K562 (cell line): ENCODE measurements around the gene LZTS2. TPM values are rescaled to one million over a fixed set of nuclear protein-coding genes. Genes with fewer than 3 reads are reported as not detected.
A peak's percentile ranks its signal among the peaks of the same experiment; 100 is the strongest.

Experiments used
- ATAC-seq: fragments of 200-7000 bp; cut with Tn5 transposase; 3 replicates; pipeline ENCODE4 v1.9.1; 2020; ENCODE audit warnings: moderate library complexity
- BruUV-seq: library from RNA; stranded (reverse); fragments of 400-500 nt; replicated peaks from 2 replicates; lab custom pipeline; 2021; lab: Mats Ljungman, UMichigan
- CTCF ChIA-PET: fragments of 300-600 bp; formaldehyde crosslinking; extraction: SDS; loops from one replicate; lab custom pipeline; 2021; ENCODE audit warnings: low intra/inter-chr PET ratio; lab: Yijun Ruan, JAX
- POLR2A ChIA-PET: fragments of 300-600, 350-650 bp; sonication (Branson Sonifier 250); formaldehyde crosslinking; extraction: SDS; loops from one replicate; lab custom pipeline; 2021; ENCODE audit warnings: antibody characterized with exemption, inconsistent platforms; lab: Yijun Ruan, JAX
- DNase-seq, 4 experiments: peaks; one replicate each; pipeline versions ENCODE4 v3.0.0 to v3.0.0-alpha.2; 2011 to 2018; ENCODE audit warnings: low spot score in 3 of 4, mixed read lengths in 3 of 4; ENCODE audit errors: extremely low read depth in 1 of 4
- FAIRE-seq: peaks from 2 replicates; lab custom pipeline; 2011; peaks lifted over from hg19 to GRCh38; lab: Jason Lieb, UNC
- H2AFZ ChIP-seq: 2 replicates; pipeline ENCODE4 v1.6.0; 2011; ENCODE audit warnings: low read depth, low read length, control low read depth, inconsistent platforms
- H3K27ac ChIP-seq: fragments of 200-600 bp; 3 replicates; pipeline ENCODE4 v1.8.0; 2011; ENCODE audit warnings: low read depth, mild to moderate bottlenecking, control low read depth, inconsistent platforms, low read length, moderate library complexity, mixed read lengths; ENCODE audit errors: extremely low read depth
- H3K27me3 ChIP-seq, 2 experiments: fragments of 300-600 bp in 1 of 2; 2 replicates in 1 of 2; 3 replicates in 1 of 2; pipeline versions ENCODE4 v1.6.0 to v1.8.0; 2011; ENCODE audit warnings: inconsistent platforms in 2 of 2, low read length in 2 of 2, mild to moderate bottlenecking in 1 of 2, mixed read lengths in 1 of 2, moderate library complexity in 1 of 2; ENCODE audit not compliant: control insufficient read depth in 2 of 2, insufficient read depth in 2 of 2
- H3K36me3 ChIP-seq: fragments of 300-600 bp; 3 replicates; pipeline ENCODE4 v1.8.0; 2011; ENCODE audit warnings: mild to moderate bottlenecking, low read length, inconsistent platforms; ENCODE audit not compliant: control insufficient read depth, insufficient read depth
- H3K4me1 ChIP-seq, 2 experiments: fragments of 200-600 bp in 1 of 2; replicated peaks in 1 of 2; 2 replicates in 1 of 2; 3 replicates in 1 of 2; pipeline versions ENCODE4 v1.5.1 to v1.8.0; 2011; ENCODE audit warnings: inconsistent platforms in 2 of 2, low read length in 2 of 2, mild to moderate bottlenecking in 1 of 2, mixed read lengths in 1 of 2, moderate library complexity in 1 of 2; ENCODE audit not compliant: control insufficient read depth in 2 of 2, insufficient read depth in 2 of 2
- H3K4me2 ChIP-seq: 2 replicates; pipeline ENCODE4 v1.6.1; 2011; ENCODE audit warnings: low read length, control low read depth, inconsistent platforms, mixed read lengths; ENCODE audit not compliant: insufficient read depth
- H3K4me3 ChIP-seq: fragments of 200-600 bp; sonication (generic), shearing (Covaris generic); 2 replicates; pipeline ENCODE4 v1.5.1; 2016; ENCODE audit warnings: control low read depth, inconsistent platforms
- H3K79me2 ChIP-seq: fragments of 200-600 bp; 3 replicates; pipeline ENCODE4 v1.8.0; 2011; ENCODE audit warnings: low read length, inconsistent platforms; ENCODE audit not compliant: control insufficient read depth, insufficient read depth
- H3K9ac ChIP-seq, 2 experiments: 2 replicates each; pipeline versions ENCODE4 v1.6.0 to v1.6.1; 2011; ENCODE audit warnings: low read depth in 2 of 2, low read length in 2 of 2, control low read depth in 1 of 2, inconsistent platforms in 1 of 2, mild to moderate bottlenecking in 1 of 2, mixed read lengths in 1 of 2; ENCODE audit not compliant: insufficient read depth in 1 of 2
- H3K9me1 ChIP-seq: one replicate; pipeline ENCODE4 v1.6.0; 2011; ENCODE audit warnings: inconsistent platforms, mild to moderate bottlenecking, low read length, moderate library complexity; ENCODE audit not compliant: control insufficient read depth, insufficient read depth
- H3K9me3 ChIP-seq: replicated peaks from 2 replicates; pipeline ENCODE4 v1.5.1; 2011; ENCODE audit warnings: low read depth, low read length, inconsistent platforms; ENCODE audit not compliant: control insufficient read depth, insufficient read depth
- H4K20me1 ChIP-seq: replicated peaks from 2 replicates; pipeline ENCODE4 v1.6.1; 2011; ENCODE audit warnings: low read length, inconsistent platforms, mixed read lengths; ENCODE audit not compliant: control insufficient read depth, insufficient read depth
- KDM5B ChIP-seq: fragments of 200-600 bp; sonication (generic); IDR thresholded peaks from 2 replicates; pipeline ENCODE4 v1.6.1; 2012; ENCODE audit warnings: low read depth, mild to moderate bottlenecking, moderate library complexity, low read length, control low read depth, inconsistent platforms; ENCODE audit not compliant: insufficient replicate concordance
- ZBTB49 ChIP-seq: sonication (generic); formaldehyde crosslinking; IDR thresholded peaks from 2 replicates; pipeline ENCODE4 v1.8.0; 2022; ENCODE audit warnings: missing genetic modification reagents, mild to moderate bottlenecking, borderline replicate concordance
- WGBS: fragments of 100-300 bp; shearing (Covaris generic); methylation state at CpG from one replicate; pipeline ENCODE4 v1.1.6; 2016; ENCODE audit warnings: low coverage, mixed read lengths; ENCODE audit not compliant: insufficient coverage; ENCODE audit errors: missing lambda C conversion rate; 5-methylcytosine and 5-hydroxymethylcytosine counted together
- in situ Hi-C: fragments of 300-500 bp; cut with MboI; formaldehyde crosslinking; loops from 4 replicates; pipeline ENCODE4 v1.15.0; 2018; ENCODE audit warnings: inconsistent platforms, mixed read lengths
- intact Hi-C: fragments of 100-400 bp; cut with micrococcal nuclease; formaldehyde crosslinking; loops from 2 replicates; pipeline ENCODE4 v1.14.2; 2022
- polyA plus RNA-seq, 8 experiments: library from polyadenylated mRNA; depleted of rRNA in 4 of 8; stranded (reverse) in 5 of 8; unstranded in 3 of 8; fragments of >200 nt; fragmentation: Nextera tagmentation in 2 of 8; fragmentation: Illumina TruSeq in 1 of 8; extraction: Ambion mirVana in 2 of 8; extraction: Trizol in 1 of 8; gene quantifications; 2 replicates each; pipeline versions ENCODE4 v1.2.1 to v1.2.3, GENCODE V29; 2011 to 2014; ENCODE audit warnings: inconsistent platforms in 1 of 8, missing spikeins in 1 of 8
- total RNA-seq, 7 experiments: library from RNA; depleted of rRNA in 6 of 7; stranded (reverse); fragments of >200 nt in 6 of 7; fragmentation: Illumina TruSeq in 2 of 7; extraction: Trizol in 2 of 7; gene quantifications; 2 replicates each; pipeline versions ENCODE4 v1.2.1 to v1.2.3, GENCODE V29; 2011 to 2021; ENCODE audit warnings: low replicate concordance in 1 of 7

LZTS2 gene
- total and polyA plus RNA-seq, 9 of the 15 experiments (the other 6 are each of a cell fraction or from before 2014, with no cell fraction given), result 0.23 to 42.5 (median 14.7) TPM

DNA sequence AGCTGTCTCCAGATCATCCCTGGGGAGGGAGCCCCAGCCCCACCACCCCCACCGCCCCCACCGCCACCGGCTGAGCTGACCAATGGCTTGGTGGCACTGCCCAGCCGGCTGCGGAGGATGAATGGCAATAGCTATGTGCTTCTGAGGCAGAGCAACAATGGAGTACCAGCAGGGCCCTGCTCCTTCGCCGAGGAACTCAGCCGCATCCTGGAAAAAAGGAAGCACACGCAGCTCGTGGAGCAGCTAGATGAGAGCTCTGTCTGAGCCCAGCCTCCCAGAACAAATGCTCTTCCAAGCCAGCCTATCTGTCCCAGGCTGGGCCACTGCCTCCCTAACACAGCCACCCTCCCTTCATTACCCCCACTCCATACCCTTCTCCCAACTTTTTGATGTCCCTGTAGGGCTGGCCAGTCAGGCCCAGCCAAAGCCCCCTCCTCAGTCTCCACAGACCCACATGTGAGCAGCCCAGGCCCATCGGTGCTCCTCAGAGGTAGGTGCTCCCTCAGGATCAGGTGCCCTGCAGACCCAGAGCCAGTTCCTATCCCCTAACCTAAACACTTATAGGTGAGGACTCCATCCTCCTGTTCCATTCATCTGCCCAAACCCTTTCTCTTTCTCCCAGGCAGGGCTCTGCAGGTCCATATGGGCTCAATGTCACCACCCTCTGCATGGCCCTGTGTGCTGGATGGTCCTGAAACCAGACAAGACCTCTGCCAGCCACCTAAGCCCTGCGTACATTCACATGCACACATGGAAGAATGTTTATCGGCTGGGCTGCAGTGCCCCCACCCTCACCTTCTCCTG, 15.5 kb upstream of the LZTS2 start:
- no peak overlapping the region for H2AFZ ChIP-seq
- no peak overlapping the region for H3K4me2 ChIP-seq
- DNase-seq, result no peak
- H4K20me1 ChIP-seq, result peaks cover 1% of the 10 kb centered on the region; the same call in 1 of the 2 replicates
- POLR2A ChIA-PET, result interaction anchor here (0.6 to 1.3 kb wide), 4 partner anchors 15 to 296 kb away, joined by 3 read pairs; no protein-coding TSS in a partner anchor
- H3K27ac ChIP-seq, result no peak overlapping the region
- BruUV-seq, result no TSS peak
- H3K9ac ChIP-seq, result no peak overlapping the region; a peak in 1 of 4 replicates
- peaks cover 10 to 23% of the 10 kb centered on the region in 2 experiments; a peak in 3 of 5 replicates for H3K4me1 ChIP-seq
- no peak overlapping the region for H3K4me3 ChIP-seq
- FAIRE-seq, result no peak
- no peaks in the 10 kb centered on the region for H3K9me3 ChIP-seq
- no peak for TF ChIP-seq ZBTB49
- TF ChIP-seq KDM5B, result peak; percentile 14
- in situ Hi-C loops (loop anchor here (25.0 kb wide), 1 partner anchor 1053 kb away; no protein-coding TSS in a partner anchor), intact Hi-C loops (no loop called here)
- peaks cover 35% of the 10 kb centered on the region for H3K79me2 ChIP-seq
- no peaks in the 10 kb centered on the region for H3K9me1 ChIP-seq
- no peak for ATAC-seq
- WGBS, result 77% methylated on average over 6 of the region's 13 CpGs
- CTCF ChIA-PET, result no interaction called here
- H3K27me3 ChIP-seq, result no peaks in the 10 kb centered on the region
- peaks cover 38% of the 10 kb centered on the region; the same call in 2 of the 3 replicates for H3K36me3 ChIP-seq
